HepG2 (cell line): Measurements from ENCODE around the gene TNS1. TPM values are rescaled to one million over a fixed set of nuclear protein-coding genes. Genes with fewer than 3 reads are reported as not detected.

Experiments used
- ATAC-seq: fragments of 200-7000 bp; cut with Tn5 transposase; 3 replicates; pipeline ENCODE4 v1.9.1; 2020; ENCODE audit warnings: mild to moderate bottlenecking, moderate library complexity
- BruUV-seq: library from RNA; stranded (reverse); fragments of 400-500 nt; replicated peaks from 2 replicates; lab custom pipeline; 2021; lab: Mats Ljungman, UMichigan
- CTCF ChIA-PET: fragments of 300-600 bp; formaldehyde crosslinking; extraction: SDS; loops from one replicate; lab custom pipeline; 2021; ENCODE audit warnings: low total read pairs, inconsistent platforms, low intra/inter-chr PET ratio; lab: Yijun Ruan, JAX
- POLR2A ChIA-PET: fragments of 350-600 bp; sonication (Branson Sonifier 250); formaldehyde crosslinking; loops from one replicate; lab custom pipeline; 2020; ENCODE audit warnings: antibody characterized with exemption, inconsistent platforms; lab: Yijun Ruan, JAX
- DNase-seq: peaks from one replicate; pipeline ENCODE4 v3.0.0-alpha.2; 2015; ENCODE audit warnings: low spot score
- FAIRE-seq: peaks from 3 replicates; lab custom pipeline; 2011; peaks lifted over from hg19 to GRCh38; lab: Jason Lieb, UNC
- H2AFZ ChIP-seq: one replicate; pipeline ENCODE4 v1.6.1; 2011; ENCODE audit warnings: low read length, inconsistent platforms
- H3K27ac ChIP-seq: fragments of 300-600 bp; 3 replicates; pipeline ENCODE4 v1.8.0; 2011; ENCODE audit warnings: mixed run types, mild to moderate bottlenecking, mixed read lengths, low read length, inconsistent platforms; ENCODE audit not compliant: insufficient read depth; ENCODE audit errors: extremely low read length
- H3K27me3 ChIP-seq, 2 experiments: fragments of 200-600 bp in 1 of 2; 2 replicates in 1 of 2; 3 replicates in 1 of 2; pipeline versions ENCODE4 v1.6.0 to v1.8.0; 2011; ENCODE audit warnings: low read length in 2 of 2, mild to moderate bottlenecking in 2 of 2, moderate library complexity in 2 of 2, inconsistent platforms in 1 of 2; ENCODE audit not compliant: insufficient read depth in 2 of 2, control insufficient read depth in 1 of 2
- H3K36me3 ChIP-seq, 2 experiments: fragments of 200-600 bp in 1 of 2; replicated peaks in 1 of 2; 2 replicates in 1 of 2; 3 replicates in 1 of 2; pipeline versions ENCODE4 v1.5.1 to v1.8.0; 2011; ENCODE audit warnings: low read length in 2 of 2, inconsistent platforms in 1 of 2; ENCODE audit not compliant: insufficient read depth in 2 of 2, control insufficient read depth in 1 of 2
- H3K4me1 ChIP-seq: 2 replicates; pipeline ENCODE4 v1.5.1; 2012; ENCODE audit warnings: low read length, inconsistent platforms; ENCODE audit not compliant: insufficient read depth
- H3K4me2 ChIP-seq: 2 replicates; pipeline ENCODE4 v1.6.0; 2011; ENCODE audit warnings: low read depth, low read length, inconsistent platforms
- H3K4me3 ChIP-seq, 3 experiments: fragments of 200-600 bp in 1 of 3; sonication (generic), shearing (Covaris generic) in 1 of 3; replicated peaks in 1 of 3; 2 replicates each; pipeline ENCODE4 v1.5.1; 2011 to 2016; ENCODE audit warnings: low read length in 3 of 3, inconsistent platforms in 2 of 3, low read depth in 2 of 3, mild to moderate bottlenecking in 2 of 3, control low read depth in 1 of 3, mixed read lengths in 1 of 3; ENCODE audit not compliant: insufficient read depth in 1 of 3
- H3K79me2 ChIP-seq: one replicate; pipeline ENCODE4 v1.6.1; 2011; ENCODE audit warnings: low read length, inconsistent platforms; ENCODE audit not compliant: insufficient read depth
- H3K9ac ChIP-seq: 2 replicates; pipeline ENCODE4 v1.6.0; 2011; ENCODE audit warnings: mild to moderate bottlenecking, low read depth, low read length, inconsistent platforms; ENCODE audit not compliant: insufficient read depth
- H3K9me3 ChIP-seq: 2 replicates; pipeline ENCODE4 v1.5.1; 2012; ENCODE audit warnings: mild to moderate bottlenecking, low read length
- H4K20me1 ChIP-seq: 2 replicates; pipeline ENCODE4 v1.6.0; 2011; ENCODE audit warnings: inconsistent platforms, mild to moderate bottlenecking, low read length, moderate library complexity; ENCODE audit not compliant: insufficient read depth
- AGO2 ChIP-seq: fragments of 200-400 bp; formaldehyde crosslinking; optimal IDR thresholded peaks from 2 replicates; pipeline ENCODE3; 2017; ENCODE audit warnings: mild to moderate bottlenecking, low read depth, low read length, moderate library complexity
- GMEB2 ChIP-seq: IDR thresholded peaks from 2 replicates; pipeline ENCODE4 v1.6.1; 2016; ENCODE audit warnings: missing biosample characterization, missing genetic modification reagents, low read depth
- KAT2B ChIP-seq: fragments of 150-350 bp; IDR thresholded peaks from 2 replicates; pipeline ENCODE4 v1.6.1; 2014; ENCODE audit warnings: low read depth, low read length, borderline replicate concordance
- MEIS2 ChIP-seq: sonication (generic); formaldehyde crosslinking; IDR thresholded peaks from 2 replicates; pipeline ENCODE4 v1.9.0; 2021; ENCODE audit warnings: mild to moderate bottlenecking, missing genetic modification reagents
- MXD4 ChIP-seq: IDR thresholded peaks from 2 replicates; pipeline ENCODE4 v1.6.1; 2016; ENCODE audit warnings: mild to moderate bottlenecking, missing biosample characterization, missing genetic modification reagents
- PCBP2 ChIP-seq: fragments of 200-400 bp; formaldehyde crosslinking; optimal IDR thresholded peaks from 2 replicates; pipeline ENCODE3; 2018; ENCODE audit warnings: low read length, low read depth; ENCODE audit not compliant: poor library complexity, severe bottlenecking
- RFXAP ChIP-seq: sonication (generic); formaldehyde crosslinking; IDR thresholded peaks from 2 replicates; pipeline ENCODE4 v1.4.0; 2020; ENCODE audit warnings: missing genetic modification reagents, borderline replicate concordance
- ZFP90 ChIP-seq: sonication (generic); formaldehyde crosslinking; IDR thresholded peaks from 2 replicates; pipeline ENCODE4 v1.8.0; 2022; ENCODE audit warnings: missing genetic modification reagents, mild to moderate bottlenecking, inconsistent platforms, borderline replicate concordance
- ZFYVE20 ChIP-seq: sonication (generic); formaldehyde crosslinking; IDR thresholded peaks from 2 replicates; pipeline ENCODE4 v1.8.0; 2023; ENCODE audit warnings: low read depth, mild to moderate bottlenecking, moderate library complexity, missing genetic modification reagents, borderline replicate concordance
- ZNF121 ChIP-seq: sonication (generic); formaldehyde crosslinking; IDR thresholded peaks from 2 replicates; pipeline ENCODE4 v1.5.0; 2020; ENCODE audit warnings: mild to moderate bottlenecking, missing genetic modification reagents
- ZNF460 ChIP-seq: sonication (generic); formaldehyde crosslinking; IDR thresholded peaks from 2 replicates; pipeline ENCODE4 v1.5.1; 2020; ENCODE audit warnings: missing genetic modification reagents, mild to moderate bottlenecking, borderline replicate concordance
- ZNF550 ChIP-seq: sonication (generic); formaldehyde crosslinking; IDR thresholded peaks from 2 replicates; pipeline ENCODE4 v1.4.0; 2020; ENCODE audit warnings: mild to moderate bottlenecking, missing genetic modification reagents, borderline replicate concordance
- ZNF614 ChIP-seq: IDR thresholded peaks from 2 replicates; pipeline ENCODE4 v1.6.1; 2018; ENCODE audit warnings: missing biosample characterization, missing genetic modification reagents, inconsistent platforms, borderline replicate concordance
- ZNF709 ChIP-seq: sonication (generic); formaldehyde crosslinking; IDR thresholded peaks from 2 replicates; pipeline ENCODE4 v1.5.0; 2020; ENCODE audit warnings: mild to moderate bottlenecking, missing genetic modification reagents
- ZNF772 ChIP-seq: sonication (generic); formaldehyde crosslinking; IDR thresholded peaks from 2 replicates; pipeline ENCODE4 v1.5.0; 2020; ENCODE audit warnings: mild to moderate bottlenecking, missing genetic modification reagents
- ZNF781 ChIP-seq: sonication (generic); formaldehyde crosslinking; IDR thresholded peaks from 2 replicates; pipeline ENCODE4 v1.5.1; 2020; ENCODE audit warnings: borderline replicate concordance, mild to moderate bottlenecking, missing genetic modification reagents; ENCODE audit errors: not compliant biosample characterization
- ZSCAN31 ChIP-seq: sonication (generic); formaldehyde crosslinking; IDR thresholded peaks from 2 replicates; pipeline ENCODE4 v1.5.0; 2020; ENCODE audit warnings: low read depth, mild to moderate bottlenecking, missing genetic modification reagents
- WGBS: methylation state at CpG from one replicate; pipeline ENCODE4 v1.1.6; 2017; ENCODE audit warnings: low lambda C conversion rate; 5-methylcytosine and 5-hydroxymethylcytosine counted together
- in situ Hi-C: cut with HindIII; loops from 2 replicates; pipeline ENCODE4 v1.10.0; 2017; ENCODE audit warnings: low pct_unique_long_range_greater_than_20kb; ENCODE audit not compliant: extremely low pct_ligation_motif_present
- intact Hi-C: fragments of 100-400 bp; cut with micrococcal nuclease; formaldehyde crosslinking; loops from one replicate; pipeline ENCODE4 v1.10.0; 2022; ENCODE audit not compliant: unreplicated experiment
- polyA plus RNA-seq, 8 experiments: library from polyadenylated mRNA; depleted of rRNA in 3 of 8; stranded (reverse) in 7 of 8; unstranded in 1 of 8; fragments of >200 nt; fragmentation: Illumina TruSeq in 4 of 8; extraction: Trizol in 4 of 8; gene quantifications; 2 replicates each; pipeline versions ENCODE4 v1.2.1 to v1.2.3, GENCODE V29; 2011 to 2016; ENCODE audit warnings: low read depth in 4 of 8, missing spikeins in 1 of 8, mixed read lengths in 1 of 8; ENCODE audit not compliant: insufficient read depth in 1 of 8
- total RNA-seq, 5 experiments: library from RNA; depleted of rRNA; stranded (reverse); fragments of >200 nt; fragmentation: Illumina TruSeq; extraction: Trizol; gene quantifications; 2 replicates each; pipeline ENCODE4 v1.2.3, GENCODE V29; 2016; ENCODE audit warnings: low read depth in 1 of 5

TNS1 gene
- total and polyA plus RNA-seq, 2 of the 13 experiments (the other 11 are each of a cell fraction or from before 2014, with no cell fraction given) = 1.9 to 118 TPM

- no peak for DNase-seq
- intact Hi-C loops = no loop called here
- FAIRE-seq = no peak
- Histone ChIP-seq H3K9me3 (no peaks in the 10 kb centered on the region), H3K36me3 (peaks cover 16 to 30% of the 10 kb centered on the region in 2 experiments), H3K4me3 (no peak overlapping the region), H3K27ac (no peak overlapping the region), H2AFZ (no peak overlapping the region), H3K27me3 (no peaks in the 10 kb centered on the region), H4K20me1 (peaks cover 4% of the 10 kb centered on the region; the same call in 1 of the 2 replicates), H3K9ac (no peak overlapping the region), H3K4me2 (no peak overlapping the region), H3K4me1 (no peaks in the 10 kb centered on the region), H3K79me2 (no peaks in the 10 kb centered on the region)
- no peak for ATAC-seq
- POLR2A ChIA-PET = no interaction called here
- in situ Hi-C loops = no loop called here
- BruUV-seq = no TSS peak
- 88% methylated on average over 6 of the region's 9 CpGs for WGBS
- CTCF ChIA-PET = no interaction called here
- TF ChIP-seq AGO2 (peak; percentile 45), ZFP90 (CRISPR knock-in tag) (no peak), ZNF781 (CRISPR knock-in tag) (no peak)
Measured at GRCh38 chr2:217830061-217830460, 172.7 kb downstream of the TNS1 start.

- ATAC-seq (no peak), FAIRE-seq (no peak)
- WGBS = 85% methylated on average over 7 of the region's 8 CpGs
Measured at GRCh38 chr2:217829420-217829819, 173.4 kb downstream of the TNS1 start.

More at GRCh38 chr2:217829420-217829819, 173.4 kb downstream of the TNS1 start:
- Histone ChIP-seq H3K4me1 (no peaks in the 10 kb centered on the region), H3K9me3 (no peaks in the 10 kb centered on the region), H3K79me2 (no peaks in the 10 kb centered on the region), H3K9ac (no peak overlapping the region), H3K27me3 (no peaks in the 10 kb centered on the region), H3K27ac (no peak overlapping the region), H3K4me3 (no peak overlapping the region)
- intact Hi-C loops = no loop called here
- DNase-seq = no peak
- no peak for TF ChIP-seq ZNF709 (CRISPR knock-in tag)
- TF ChIP-seq ZSCAN31 (CRISPR knock-in tag) = no peak
- TF ChIP-seq KAT2B = no peak
- TF ChIP-seq ZNF614 (CRISPR knock-in tag) = no peak
- no peak for TF ChIP-seq ZNF460 (CRISPR knock-in tag)
- no peak for TF ChIP-seq MXD4 (CRISPR knock-in tag)
- no peak for TF ChIP-seq ZNF121 (CRISPR knock-in tag)
- no peak for TF ChIP-seq ZNF550
- TF ChIP-seq MEIS2 = no peak
- TF ChIP-seq PCBP2 = no peak
- TF ChIP-seq ZNF772 = no peak
- TF ChIP-seq RFXAP = no peak
- TF ChIP-seq GMEB2 (CRISPR knock-in tag) = no peak
- TF ChIP-seq ZFYVE20 = no peak
- TF ChIP-seq, all 625 proteins: peak for 0
- ChIA-PET CTCF (no interaction called here), POLR2A (no interaction called here)
- Histone ChIP-seq H4K20me1 (peaks cover 7% of the 10 kb centered on the region; the same call in 1 of the 2 replicates), H3K36me3 (peaks cover 10 to 24% of the 10 kb centered on the region in 2 experiments), H2AFZ (no peak overlapping the region), H3K4me2 (no peak overlapping the region)
- in situ Hi-C loops = no loop called here
- BruUV-seq = no TSS peak
